ENCODE results near the gene OGA.

Gene OGA

GRCh38 chr10:101780818-101781654 lies 37.2 kb downstream of the OGA start:
- Histone ChIP-seq H3K9me3 (ENCODE audit: control insufficient read depth, insufficient read depth, low read length) (no peaks in the 10 kb centered on the region), H3K36me3 (ENCODE audit: control insufficient read depth, insufficient read depth, low read length) (peaks cover 3% of the 10 kb centered on the region; the same call in 1 of the 2 replicates), H3K27ac (ENCODE audit: low read length) (no peak overlapping the region), H3K27me3 (ENCODE audit: control insufficient read depth, insufficient read depth, low read length) (peaks cover 20% of the 10 kb centered on the region), H3K4me1 (ENCODE audit: control insufficient read depth, insufficient read depth, low read length) (peaks cover 19% of the 10 kb centered on the region), H3K4me3 (ENCODE audit: low read length) (no peak overlapping the region)
- no peak for DNase-seq (ENCODE audit: low read depth, low spot score)
- no CpG with 5 or more reads among the region's 14 CpGs for WGBS (ENCODE audit: insufficient coverage, insufficient read length)

- H3K4me1 ChIP-seq (ENCODE audit: control insufficient read depth, insufficient read depth, low read length), result peaks cover 19% of the 10 kb centered on the region
- no peak for DNase-seq (ENCODE audit: low read depth, low spot score)
- no peaks in the 10 kb centered on the region for H3K36me3 ChIP-seq (ENCODE audit: control insufficient read depth, insufficient read depth, low read length)
- no peak overlapping the region for H3K27ac ChIP-seq (ENCODE audit: low read length)
- peaks cover 22% of the 10 kb centered on the region for H3K27me3 ChIP-seq (ENCODE audit: control insufficient read depth, insufficient read depth, low read length)
- WGBS (ENCODE audit: insufficient coverage, insufficient read length), result no CpG with 5 or more reads among the region's 17 CpGs
- no peak overlapping the region for H3K4me3 ChIP-seq (ENCODE audit: low read length)
- no peaks in the 10 kb centered on the region for H3K9me3 ChIP-seq (ENCODE audit: control insufficient read depth, insufficient read depth, low read length)
Measured at GRCh38 chr10:101780187-101780817, 37.9 kb downstream of the OGA start.

GRCh38 chr10:101779544-101780186 lies 38.6 kb downstream of the OGA start:
- Histone ChIP-seq H3K4me1 (ENCODE audit: control insufficient read depth, insufficient read depth, low read length) (peaks cover 19% of the 10 kb centered on the region), H3K4me3 (ENCODE audit: low read length) (peak overlapping the region; percentile 51; the same call in 1 of the 2 replicates), H3K27ac (ENCODE audit: low read length) (no peak overlapping the region), H3K36me3 (ENCODE audit: control insufficient read depth, insufficient read depth, low read length) (no peaks in the 10 kb centered on the region), H3K9me3 (ENCODE audit: control insufficient read depth, insufficient read depth, low read length) (no peaks in the 10 kb centered on the region), H3K27me3 (ENCODE audit: control insufficient read depth, insufficient read depth, low read length) (peaks cover 29% of the 10 kb centered on the region)
- WGBS (ENCODE audit: insufficient coverage, insufficient read length), result no CpG with 5 or more reads among the region's 51 CpGs
- DNase-seq (ENCODE audit: low read depth, low spot score), result no peak

GRCh38 chr10:101778781-101779543 lies 39.3 kb downstream of the OGA start:
- Histone ChIP-seq H3K27ac (ENCODE audit: low read length) (no peak overlapping the region), H3K36me3 (ENCODE audit: control insufficient read depth, insufficient read depth, low read length) (no peaks in the 10 kb centered on the region), H3K4me3 (ENCODE audit: low read length) (peak overlapping the region; percentile 51; the same call in 1 of the 2 replicates), H3K27me3 (ENCODE audit: control insufficient read depth, insufficient read depth, low read length) (peaks cover 36% of the 10 kb centered on the region), H3K4me1 (ENCODE audit: control insufficient read depth, insufficient read depth, low read length) (peaks cover 19% of the 10 kb centered on the region), H3K9me3 (ENCODE audit: control insufficient read depth, insufficient read depth, low read length) (no peaks in the 10 kb centered on the region)
- no CpG with 5 or more reads among the region's 58 CpGs for WGBS (ENCODE audit: insufficient coverage, insufficient read length)
- DNase-seq (ENCODE audit: low read depth, low spot score), result no peak

GRCh38 chr10:101778151-101778780 lies 40.0 kb downstream of the OGA start:
- peaks cover 41% of the 10 kb centered on the region for H3K27me3 ChIP-seq (ENCODE audit: control insufficient read depth, insufficient read depth, low read length)
- no CpG with 5 or more reads among the region's 12 CpGs for WGBS (ENCODE audit: insufficient coverage, insufficient read length)
- H3K36me3 ChIP-seq (ENCODE audit: control insufficient read depth, insufficient read depth, low read length), result no peaks in the 10 kb centered on the region
- H3K9me3 ChIP-seq (ENCODE audit: control insufficient read depth, insufficient read depth, low read length), result no peaks in the 10 kb centered on the region
- H3K27ac ChIP-seq (ENCODE audit: low read length), result no peak overlapping the region
- H3K4me3 ChIP-seq (ENCODE audit: low read length), result no peak overlapping the region; the same call in 1 of the 2 replicates
- peaks cover 19% of the 10 kb centered on the region for H3K4me1 ChIP-seq (ENCODE audit: control insufficient read depth, insufficient read depth, low read length)
- no peak for DNase-seq (ENCODE audit: low read depth, low spot score)

- WGBS (ENCODE audit: insufficient coverage, insufficient read length), result no CpG with 5 or more reads among the region's 3 CpGs
- Histone ChIP-seq H3K27me3 (ENCODE audit: control insufficient read depth, insufficient read depth, low read length) (peaks cover 47% of the 10 kb centered on the region), H3K36me3 (ENCODE audit: control insufficient read depth, insufficient read depth, low read length) (no peaks in the 10 kb centered on the region), H3K4me1 (ENCODE audit: control insufficient read depth, insufficient read depth, low read length) (peaks cover 23% of the 10 kb centered on the region), H3K4me3 (ENCODE audit: low read length) (no peak overlapping the region), H3K9me3 (ENCODE audit: control insufficient read depth, insufficient read depth, low read length) (no peaks in the 10 kb centered on the region), H3K27ac (ENCODE audit: low read length) (no peak overlapping the region)
- DNase-seq (ENCODE audit: low read depth, low spot score), result no peak
Measured at GRCh38 chr10:101777619-101778145, 40.6 kb downstream of the OGA start.

- peaks cover 17% of the 10 kb centered on the region for H3K4me1 ChIP-seq (ENCODE audit: control insufficient read depth, insufficient read depth, low read length)
- no peaks in the 10 kb centered on the region for H3K9me3 ChIP-seq (ENCODE audit: control insufficient read depth, insufficient read depth, low read length)
- H3K27ac ChIP-seq (ENCODE audit: low read length), result no peak overlapping the region
- H3K36me3 ChIP-seq (ENCODE audit: control insufficient read depth, insufficient read depth, low read length), result no peaks in the 10 kb centered on the region
- no CpG with 5 or more reads among the region's 74 CpGs for WGBS (ENCODE audit: insufficient coverage, insufficient read length)
- H3K27me3 ChIP-seq (ENCODE audit: control insufficient read depth, insufficient read depth, low read length), result peaks cover 48% of the 10 kb centered on the region
- no peak for DNase-seq (ENCODE audit: low read depth, low spot score)
- peak overlapping the region; percentile 42; the same call in 1 of the 2 replicates for H3K4me3 ChIP-seq (ENCODE audit: low read length)
Measured at GRCh38 chr10:101776161-101776817, 42.0 kb downstream of the OGA start.

GRCh38 chr10:101775273-101776160 lies 42.7 kb downstream of the OGA start, which contains the start of gene FGF8:
FGF8 (minus strand) TSS chr10:101776114; CDS start chr10:101775900, 214 bp downstream.
- WGBS (ENCODE audit: insufficient coverage, insufficient read length), result no CpG with 5 or more reads among the region's 98 CpGs
- Histone ChIP-seq H3K27ac (ENCODE audit: low read length) (no peak within 1 kb of the TSS), H3K9me3 (ENCODE audit: control insufficient read depth, insufficient read depth, low read length) (no peaks in the 10 kb centered on the region), H3K27me3 (ENCODE audit: control insufficient read depth, insufficient read depth, low read length) (peaks cover 48% of the 10 kb centered on the region), H3K4me1 (ENCODE audit: control insufficient read depth, insufficient read depth, low read length) (peaks cover 14% of the 10 kb centered on the region), H3K4me3 (ENCODE audit: low read length) (peak within 1 kb of the TSS; percentile 42; the same call in 1 of the 2 replicates), H3K36me3 (ENCODE audit: control insufficient read depth, insufficient read depth, low read length) (no peaks in the 10 kb centered on the region; the same call in 1 of the 2 replicates)
- DNase-seq (ENCODE audit: low read depth, low spot score), result no peak

Data from iPS DF 6.9 (cell line).